ENCODE data around the gene PJVK. TPM values are rescaled to one million over a fixed set of nuclear protein-coding genes. Genes with fewer than 3 reads are reported as not detected.

PJVK gene
- total and polyA plus RNA-seq, 10 donors: 1.0 to 8.2 (median 2.2) TPM

- Histone ChIP-seq H3K4me3 (peak overlapping the region; percentile 68 to 93 (median 86)), H3K4me1 (peaks cover 8 to 44% (median 22%) of the 10 kb centered on the region in 6 donors), H3K36me3 (peaks cover 0 to 39% (median 15%) of the 10 kb centered on the region in 6 donors), H3K9me3 (no peaks in the 10 kb centered on the region), H3K27ac (peak overlapping the region; percentile 82 to 99 (median 98)), H3K27me3 (replicated peaks in 1 of 7) (no peaks in the 10 kb centered on the region)
- intact Hi-C loops (cut with DNase I; ENCODE audit: low total_unique reads): no loop called here
- no peak for TF ChIP-seq POLR2A (IDR thresholded peaks at IDR 0.05)
- TF ChIP-seq, protein P1, sequence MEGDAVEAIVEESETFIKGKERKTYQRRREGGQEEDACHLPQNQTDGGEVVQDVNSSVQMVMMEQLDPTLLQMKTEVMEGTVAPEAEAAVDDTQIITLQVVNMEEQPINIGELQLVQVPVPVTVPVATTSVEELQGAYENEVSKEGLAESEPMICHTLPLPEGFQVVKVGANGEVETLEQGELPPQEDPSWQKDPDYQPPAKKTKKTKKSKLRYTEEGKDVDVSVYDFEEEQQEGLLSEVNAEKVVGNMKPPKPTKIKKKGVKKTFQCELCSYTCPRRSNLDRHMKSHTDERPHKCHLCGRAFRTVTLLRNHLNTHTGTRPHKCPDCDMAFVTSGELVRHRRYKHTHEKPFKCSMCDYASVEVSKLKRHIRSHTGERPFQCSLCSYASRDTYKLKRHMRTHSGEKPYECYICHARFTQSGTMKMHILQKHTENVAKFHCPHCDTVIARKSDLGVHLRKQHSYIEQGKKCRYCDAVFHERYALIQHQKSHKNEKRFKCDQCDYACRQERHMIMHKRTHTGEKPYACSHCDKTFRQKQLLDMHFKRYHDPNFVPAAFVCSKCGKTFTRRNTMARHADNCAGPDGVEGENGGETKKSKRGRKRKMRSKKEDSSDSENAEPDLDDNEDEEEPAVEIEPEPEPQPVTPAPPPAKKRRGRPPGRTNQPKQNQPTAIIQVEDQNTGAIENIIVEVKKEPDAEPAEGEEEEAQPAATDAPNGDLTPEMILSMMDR (IDR thresholded peaks at IDR 0.05 in 8 of 11, conservative IDR thresholded peaks at IDR 0.05 in 3 of 11): no peak
- TF ChIP-seq POLR2AphosphoS5 (IDR thresholded peaks at IDR 0.05): no peak
- no peak for DNase-seq
- 8 to 16% (median 9%) methylated on average over 15 to 18 of the region's 18 CpGs for WGBS, 5 donors
Observed at GRCh38 chr2:178449700-178450523, 1.3 kb upstream of the PJVK start.

DNA sequence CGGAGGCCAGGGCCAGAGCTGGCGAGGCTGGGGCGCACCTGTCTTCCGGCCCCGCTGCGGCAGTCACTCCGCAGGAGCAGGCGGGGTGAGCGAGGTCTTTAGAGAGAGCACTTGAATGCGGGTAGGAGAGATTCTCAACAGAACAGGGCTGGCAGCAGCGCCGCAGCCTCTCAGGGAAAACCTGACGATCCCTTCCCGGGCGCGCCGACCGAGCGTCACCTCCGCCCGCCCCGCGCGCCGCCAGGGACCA is 729 bp upstream of the PJVK start:
- no peak for DNase-seq
- Histone ChIP-seq H3K4me3 (peak overlapping the region; percentile 68 to 93 (median 86)), H3K9me3 (no peaks in the 10 kb centered on the region), H3K4me1 (peaks cover 8 to 41% (median 22%) of the 10 kb centered on the region in 6 donors), H3K36me3 (peaks cover 0 to 33% (median 9%) of the 10 kb centered on the region in 6 donors), H3K27me3 (replicated peaks in 1 of 7) (no peaks in the 10 kb centered on the region), H3K27ac (peak overlapping the region; percentile 82 to 99 (median 98))
- TF ChIP-seq POLR2A (IDR thresholded peaks at IDR 0.05) (no peak), POLR2AphosphoS5 (IDR thresholded peaks at IDR 0.05) (no peak)
- TF ChIP-seq, protein P1 (IDR thresholded peaks at IDR 0.05 in 8 of 11, conservative IDR thresholded peaks at IDR 0.05 in 3 of 11): no peak
- intact Hi-C loops (cut with DNase I; ENCODE audit: low total_unique reads): no loop called here
- 0 to 20% (median 1%) methylated on average over 1 to 25 of the region's 25 CpGs for WGBS, 5 donors

DNA sequence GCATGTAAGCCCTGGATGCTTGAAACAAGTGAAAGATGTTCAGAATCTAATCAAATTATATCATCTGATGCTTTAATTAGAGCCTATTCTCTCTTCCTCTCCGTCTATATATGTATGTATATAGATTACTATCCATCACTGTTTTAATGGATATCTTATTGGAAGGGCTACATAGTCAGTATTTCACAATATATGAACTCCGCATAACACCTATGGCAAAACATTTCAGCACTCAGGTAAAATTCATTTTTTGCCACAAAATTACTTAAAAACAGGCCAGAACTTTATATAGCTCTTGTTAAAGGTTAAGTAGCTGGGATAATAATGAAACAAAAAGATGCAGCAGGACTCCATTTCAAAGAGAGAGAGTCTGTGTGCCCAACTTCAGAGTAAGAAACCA is 1.2 kb downstream of the PJVK start:
- Histone ChIP-seq H3K4me3 (peak overlapping the region in 1 of 8 donors; percentile 90), H3K36me3 (peaks cover 0 to 15% (median 0%) of the 10 kb centered on the region in 6 donors), H3K9me3 (no peaks in the 10 kb centered on the region), H3K27ac (peak overlapping the region in 2 of 8 donors; percentile 92 to 99), H3K4me1 (peaks cover 8 to 41% (median 22%) of the 10 kb centered on the region in 6 donors), H3K27me3 (replicated peaks in 1 of 7) (no peaks in the 10 kb centered on the region)
- no peak for DNase-seq
- TF ChIP-seq POLR2A (IDR thresholded peaks at IDR 0.05) (no peak), POLR2AphosphoS5 (IDR thresholded peaks at IDR 0.05) (no peak)
- TF ChIP-seq, protein P1 (IDR thresholded peaks at IDR 0.05 in 8 of 11, conservative IDR thresholded peaks at IDR 0.05 in 3 of 11): no peak
- WGBS, 5 donors: 90 to 96% (median 95%) methylated on average over 2 of the region's 2 CpGs
- intact Hi-C loops (cut with DNase I; ENCODE audit: low total_unique reads): no loop called here

DNA sequence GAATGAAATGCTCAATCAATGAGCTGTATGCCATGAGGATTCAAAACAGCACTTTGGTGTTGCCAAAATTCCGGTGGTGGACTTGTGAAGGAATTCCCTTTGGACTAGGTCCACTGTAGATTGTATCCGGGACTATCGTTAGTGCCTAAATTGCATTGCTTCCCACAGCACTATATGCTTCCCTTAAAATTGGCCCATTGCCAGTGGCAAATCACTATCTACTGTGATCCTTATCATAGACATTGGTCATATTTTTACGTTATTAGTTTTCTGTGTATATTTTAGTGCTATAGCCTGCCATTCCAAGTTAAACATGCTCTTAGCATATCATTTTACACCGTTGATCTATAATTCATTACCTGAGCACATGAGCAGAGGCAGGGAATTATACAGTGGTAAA is 1.7 kb downstream of the PJVK start:
- no peak overlapping the region for H3K4me3 ChIP-seq
- peaks cover 0 to 9% (median 0%) of the 10 kb centered on the region in 6 donors for H3K36me3 ChIP-seq
- intact Hi-C loops (cut with DNase I; ENCODE audit: low total_unique reads): no loop called here
- no peak for DNase-seq
- H3K9me3 ChIP-seq: no peaks in the 10 kb centered on the region
- H3K27ac ChIP-seq: no peak overlapping the region
- H3K4me1 ChIP-seq: peaks cover 8 to 35% (median 22%) of the 10 kb centered on the region in 6 donors
- 82 to 91% (median 85%) methylated on average over 5 of the region's 5 CpGs for WGBS, 5 donors
- H3K27me3 ChIP-seq (replicated peaks in 1 of 7): no peaks in the 10 kb centered on the region
- TF ChIP-seq, protein P1 (IDR thresholded peaks at IDR 0.05 in 8 of 11, conservative IDR thresholded peaks at IDR 0.05 in 3 of 11): no peak
- TF ChIP-seq POLR2A (IDR thresholded peaks at IDR 0.05): no peak
- TF ChIP-seq POLR2AphosphoS5 (IDR thresholded peaks at IDR 0.05): no peak
